Testis (tissue), 3 donors: ENCODE results near the gene EXOC3L1. TPM values are rescaled to one million over a fixed set of nuclear protein-coding genes. Genes with fewer than 3 reads are reported as not detected.

Source experiments
- microRNA counts, 2 donors: library from miRNA; unstranded; fragments of <30 nt; microRNA quantifications; one replicate each; lab custom pipeline; 2016
- microRNA-seq, 2 donors: library from miRNA; unstranded; fragments of <30 nt; microRNA quantifications; one replicate each; pipeline ENCODE4, GENCODE V29; 2016; ENCODE audit warnings: borderline number of aligned reads in 2 of 2, borderline replicate concordance in 1 of 2
- polyA plus RNA-seq: library from polyadenylated mRNA; stranded (reverse); fragments of 350-450 nt; fragmentation: Illumina TruSeq; extraction: RNeasy Lipid Tissue Mini Kit (QIAGEN cat#74804); gene quantifications from one replicate; pipeline ENCODE4 v1.2.3, GENCODE V29; 2014; ENCODE audit warnings: low read depth, low replicate concordance; ENCODE audit not compliant: insufficient read depth
- small RNA-seq, 2 donors: library from RNA; depleted of rRNA; stranded (forward); fragments of <200 nt; gene quantifications; one replicate each; pipeline ENCODE3, GENCODE V24; 2016
- total RNA-seq, 2 donors: library from RNA; depleted of rRNA; stranded (reverse); fragments of >200 nt; gene quantifications; one replicate each; pipeline ENCODE4 v1.2.3, GENCODE V29; 2016

Gene EXOC3L1
- total and polyA plus RNA-seq, 3 donors from 2014 or later, result 2.6 to 9.0 (median 5.1) TPM

MicroRNAs encoded within 50 kb of the gene (microRNA counts, 767-probe panel; counts per million panel counts)
- 0 to 152 counts per million in 2 donors for microRNA hsa-miR-328 (lab: Ali Mortazavi, UCI)

Small RNA genes lying within 50 kb of the gene (microRNA-seq; reads per million reads assigned to microRNA genes)
- 432 to 447 reads per million in 2 donors for gene MIR328

Small RNA genes lying within 50 kb of the gene (small RNA-seq; reads per million reads assigned to genes)
- gene MIR328, result 2.5 to 7.3 reads per million in 2 donors

Other genes with a start within 250 kb of the EXOC3L1 start
- gene CES3, start 228.9 kb downstream of the EXOC3L1 start, total RNA-seq, result 1 to 10 TPM; 4.1 to 4.5 TPM
- 1.5 TPM for gene CES3, start 228.9 kb downstream of the EXOC3L1 start, polyA plus RNA-seq
- 10 to 100 TPM; 17.0 to 25.0 TPM for gene CES4A, start 201.5 kb downstream of the EXOC3L1 start, total RNA-seq
- 12.2 TPM for gene CES4A, start 201.5 kb downstream of the EXOC3L1 start, polyA plus RNA-seq
- 10 to 100 TPM; 23.3 to 34.9 TPM for gene CBFB, start 161.0 kb downstream of the EXOC3L1 start, total RNA-seq
- gene CBFB, start 161.0 kb downstream of the EXOC3L1 start, polyA plus RNA-seq, result 15.3 TPM
- 10 to 100 TPM; 32.6 to 41.6 TPM for gene PHAF1, start 80.2 kb downstream of the EXOC3L1 start, total RNA-seq
- gene PHAF1, start 80.2 kb downstream of the EXOC3L1 start, polyA plus RNA-seq, result 31.2 TPM
- 10 to 100 TPM; 18.6 to 24.6 TPM for gene B3GNT9, start 39.1 kb downstream of the EXOC3L1 start, total RNA-seq
- gene B3GNT9, start 39.1 kb downstream of the EXOC3L1 start, polyA plus RNA-seq, result 18.0 TPM
- gene TRADD, start 30.2 kb downstream of the EXOC3L1 start, total RNA-seq, result 10 to 100 TPM; 15.9 to 23.9 TPM
- gene TRADD, start 30.2 kb downstream of the EXOC3L1 start, polyA plus RNA-seq, result 7.4 TPM
- gene FBXL8, start 30.2 kb downstream of the EXOC3L1 start, total RNA-seq, result 10 to 100 TPM; 20.6 to 26.9 TPM
- 3.7 TPM for gene FBXL8, start 30.2 kb downstream of the EXOC3L1 start, polyA plus RNA-seq
- 10 to 100 TPM; 63.4 to 78.3 TPM for gene HSF4, start 25.4 kb downstream of the EXOC3L1 start, total RNA-seq
- 20.2 TPM for gene HSF4, start 25.4 kb downstream of the EXOC3L1 start, polyA plus RNA-seq
- gene NOL3, start 19.6 kb downstream of the EXOC3L1 start, total RNA-seq, result 10 to 100 TPM; 16.2 to 34.9 TPM
- 11.8 TPM for gene NOL3, start 19.6 kb downstream of the EXOC3L1 start, polyA plus RNA-seq
- 10 to 100 TPM; 65.1 to 89.4 TPM for gene MATCAP1, start 6.2 kb downstream of the EXOC3L1 start, total RNA-seq
- gene MATCAP1, start 6.2 kb downstream of the EXOC3L1 start, polyA plus RNA-seq, result 44.6 TPM
- 100 to 1,000 TPM; 110 to 126 TPM for gene E2F4, start 2.0 kb upstream of the EXOC3L1 start, total RNA-seq
- 72.5 TPM for gene E2F4, start 2.0 kb upstream of the EXOC3L1 start, polyA plus RNA-seq
- 10 to 100 TPM in 1 of 2 donors, 1 to 10 TPM in 1; 9.3 to 10.5 TPM for gene ELMO3, start 9.0 kb upstream of the EXOC3L1 start, total RNA-seq
- 22.2 TPM for gene ELMO3, start 9.0 kb upstream of the EXOC3L1 start, polyA plus RNA-seq
- gene TMEM208, start 37.0 kb upstream of the EXOC3L1 start, total RNA-seq, result 10 to 100 TPM; 57.4 to 66.8 TPM
- gene TMEM208, start 37.0 kb upstream of the EXOC3L1 start, polyA plus RNA-seq, result 55.6 TPM
- 10 to 100 TPM; 28.8 to 40.0 TPM for gene FHOD1, start 57.3 kb upstream of the EXOC3L1 start, total RNA-seq
- 17.0 TPM for gene FHOD1, start 57.3 kb upstream of the EXOC3L1 start, polyA plus RNA-seq
- gene SLC9A5, start 58.8 kb upstream of the EXOC3L1 start, total RNA-seq, result 10 to 100 TPM in 1 of 2 donors, 1 to 10 TPM in 1; 6.8 to 15.7 TPM
- 4.8 TPM for gene SLC9A5, start 58.8 kb upstream of the EXOC3L1 start, polyA plus RNA-seq
- gene PLEKHG4, start 89.4 kb upstream of the EXOC3L1 start, total RNA-seq, result 100 to 1,000 TPM in 1 of 2 donors, 10 to 100 TPM in 1; 86.5 to 137 TPM
- gene PLEKHG4, start 89.4 kb upstream of the EXOC3L1 start, polyA plus RNA-seq, result 102 TPM
- gene KCTD19, start 136.6 kb upstream of the EXOC3L1 start, total RNA-seq, result 100 to 1,000 TPM in 1 of 2 donors, 10 to 100 TPM in 1; 59.2 to 102 TPM
- gene KCTD19, start 136.6 kb upstream of the EXOC3L1 start, polyA plus RNA-seq, result 144 TPM
- 10 to 100 TPM; 28.3 to 40.9 TPM for gene LRRC36, start 136.7 kb upstream of the EXOC3L1 start, total RNA-seq
- gene LRRC36, start 136.7 kb upstream of the EXOC3L1 start, polyA plus RNA-seq, result 94.5 TPM
- 10 to 100 TPM in 1 of 2 donors, 1 to 10 TPM in 1; 9.5 to 17.5 TPM for gene TPPP3, start 203.4 kb upstream of the EXOC3L1 start, total RNA-seq
- gene TPPP3, start 203.4 kb upstream of the EXOC3L1 start, polyA plus RNA-seq, result 67.6 TPM
- 10 to 100 TPM; 62.0 to 62.7 TPM for gene ZDHHC1, start 226.3 kb upstream of the EXOC3L1 start, total RNA-seq
- 26.7 TPM for gene ZDHHC1, start 226.3 kb upstream of the EXOC3L1 start, polyA plus RNA-seq
- gene HSD11B2, start 241.0 kb upstream of the EXOC3L1 start, total RNA-seq, result 1 to 10 TPM; 4.9 to 7.7 TPM
- 11.5 TPM for gene HSD11B2, start 241.0 kb upstream of the EXOC3L1 start, polyA plus RNA-seq